ENCODE data around the gene XPNPEP3. TPM values are rescaled to one million over a fixed set of nuclear protein-coding genes. Genes with fewer than 3 reads are reported as not detected.

XPNPEP3 gene
- total RNA-seq, 3 donors from 2014 or later, result 9.8 to 21.7 (median 14.6) TPM

- no peak overlapping the region for H3K4me3 ChIP-seq
- peaks cover 47% of the 10 kb centered on the region for H3K4me1 ChIP-seq (ENCODE audit: low read depth)
- no peak for DNase-seq
- ATAC-seq, result no peak
- H3K9me3 ChIP-seq, result no peaks in the 10 kb centered on the region
- H3K36me3 ChIP-seq (ENCODE audit: low read depth), result no peaks in the 10 kb centered on the region
- intact Hi-C loops (cut with DNase I, micrococcal nuclease), result no loop called here
- TF ChIP-seq CTCF (IDR thresholded peaks at IDR 0.05), result no peak
Measured at GRCh38 chr22:40853961-40854360, 3.0 kb upstream of the XPNPEP3 start.

GRCh38 chr22:40855071-40855978, 1.6 kb upstream of the XPNPEP3 start:
- DNase-seq (no peak), ATAC-seq (no peak)

GRCh38 chr22:40855979-40856512, 902 bp upstream of the XPNPEP3 start:
- intact Hi-C loops (cut with DNase I, micrococcal nuclease), result no loop called here
- ATAC-seq (peak; percentile 27), DNase-seq (no peak)
- Histone ChIP-seq H3K4me3 (peak overlapping the region; percentile 86), H3K4me1 (ENCODE audit: low read depth) (peaks cover 47% of the 10 kb centered on the region), H3K36me3 (ENCODE audit: low read depth) (no peaks in the 10 kb centered on the region), H3K9me3 (no peaks in the 10 kb centered on the region)
- TF ChIP-seq CTCF (IDR thresholded peaks at IDR 0.05), result no peak

More at GRCh38 chr22:40855071-40855978, 1.6 kb upstream of the XPNPEP3 start:
- TF ChIP-seq CTCF (IDR thresholded peaks at IDR 0.05), result no peak
- Histone ChIP-seq H3K4me1 (ENCODE audit: low read depth) (peaks cover 47% of the 10 kb centered on the region), H3K9me3 (no peaks in the 10 kb centered on the region), H3K36me3 (ENCODE audit: low read depth) (no peaks in the 10 kb centered on the region), H3K4me3 (peak overlapping the region; percentile 86)
- intact Hi-C loops (cut with DNase I, micrococcal nuclease), result no loop called here

- intact Hi-C loops (cut with DNase I, micrococcal nuclease), result no loop called here
- ATAC-seq (no peak), DNase-seq (no peak)
- Histone ChIP-seq H3K4me3 (peak overlapping the region; percentile 86), H3K9me3 (no peaks in the 10 kb centered on the region), H3K4me1 (ENCODE audit: low read depth) (peaks cover 44% of the 10 kb centered on the region), H3K36me3 (ENCODE audit: low read depth) (no peaks in the 10 kb centered on the region)
- TF ChIP-seq CTCF (IDR thresholded peaks at IDR 0.05), result no peak
Measured at GRCh38 chr22:40857309-40857855, 434 bp downstream of the XPNPEP3 start.

- H3K4me1 ChIP-seq (ENCODE audit: low read depth), result peaks cover 14% of the 10 kb centered on the region
- DNase-seq (no peak), ATAC-seq (no peak)
- intact Hi-C loops (cut with DNase I, micrococcal nuclease), result no loop called here
- no peaks in the 10 kb centered on the region for H3K36me3 ChIP-seq (ENCODE audit: low read depth)
- no peaks in the 10 kb centered on the region for H3K9me3 ChIP-seq
- TF ChIP-seq CTCF (IDR thresholded peaks at IDR 0.05), result no peak
- H3K4me3 ChIP-seq, result no peak within 1 kb of the TSS
Measured at GRCh38 chr22:40862013-40862412, 5.1 kb downstream of the XPNPEP3 start, which contains the start of gene DNAJB7. Gene DNAJB7 (minus strand): TSS chr22:40862113. CDS start chr22:40861994, 119 bp downstream.
